Esophagus squamous epithelium (tissue), 4 donors: ENCODE results near the gene KCNS1. TPM values are rescaled to one million over a fixed set of nuclear protein-coding genes. Genes with fewer than 3 reads are reported as not detected.

Experiments
- total RNA-seq, 4 donors: library from RNA; depleted of rRNA; stranded (reverse); fragments of >200 nt; gene quantifications; one replicate each; pipeline ENCODE4 v1.1.0, GENCODE V29; 2016

The KCNS1 gene
- total RNA-seq, 4 donors from 2014 or later: 0.22 to 0.80 (median 0.29) TPM; not detected in 1

Other genes with a start within 250 kb of the KCNS1 start
- 100 to 1,000 TPM; 110 to 170 (median 133) TPM for gene YWHAB, start 215.4 kb downstream of the KCNS1 start, total RNA-seq
- gene PABPC1L, start 191.1 kb downstream of the KCNS1 start, total RNA-seq: 10 to 100 TPM in 1 of 4 donors, 1 to 10 TPM in 3; 5.9 to 18.5 (median 8.7) TPM
- gene TOMM34, start 140.7 kb downstream of the KCNS1 start, total RNA-seq: 10 to 100 TPM; 11.4 to 19.5 (median 16.7) TPM
- 10 to 100 TPM; 14.6 to 29.8 (median 17.6) TPM for gene STK4, start 134.6 kb downstream of the KCNS1 start, total RNA-seq
- gene WFDC5, start 14.0 kb upstream of the KCNS1 start, total RNA-seq: 10 to 100 TPM in 1 of 4 donors, 1 to 10 TPM in 3; 3.1 to 32.1 (median 4.6) TPM
- gene WFDC12, start 23.3 kb upstream of the KCNS1 start, total RNA-seq: 1 to 10 TPM in 1 of 4 donors, under 1 TPM in 2, not detected in 1; 0.44 to 2.6 (median 0.64) TPM
- 1,000 to 10,000 TPM in 3 of 4 donors, 10 to 100 TPM in 1; 14.1 to 2,947 (median 1,123) TPM for gene PI3, start 73.8 kb upstream of the KCNS1 start, total RNA-seq
- gene SEMG1, start 105.9 kb upstream of the KCNS1 start, total RNA-seq: not detected
- not detected for gene SEMG2, start 120.2 kb upstream of the KCNS1 start, total RNA-seq
- gene SLPI, start 153.4 kb upstream of the KCNS1 start, total RNA-seq: 1,000 to 10,000 TPM in 2 of 4 donors, 100 to 1,000 TPM in 2; 250 to 1,637 (median 1,024) TPM
- gene RBPJL, start 205.7 kb upstream of the KCNS1 start, total RNA-seq: not detected
- under 1 TPM in 2 of 4 donors, not detected in 2; 0.09 to 0.68 TPM for gene MATN4, start 207.2 kb upstream of the KCNS1 start, total RNA-seq
- gene SDC4, start 247.3 kb upstream of the KCNS1 start, total RNA-seq: 100 to 1,000 TPM in 3 of 4 donors, 10 to 100 TPM in 1; 88.1 to 174 (median 120) TPM